H1 (cell line): ENCODE data around the gene DENND1A. TPM values are rescaled to one million over a fixed set of nuclear protein-coding genes. Genes with fewer than 3 reads are reported as not detected.

Source experiments
- CTCF ChIA-PET: fragments of 300-600 bp; sonication (Branson Sonifier 250); formaldehyde crosslinking; loops from one replicate; lab custom pipeline; 2021; ENCODE audit not compliant: partially characterized antibody; lab: Charles Lee
- POLR2A ChIA-PET: fragments of 300-600 bp; sonication (Branson Sonifier 250); formaldehyde crosslinking; loops from one replicate; lab custom pipeline; 2021; ENCODE audit warnings: inconsistent platforms; ENCODE audit not compliant: partially characterized antibody; lab: Charles Lee
- DNase-seq, 2 experiments: peaks; one replicate each; pipeline versions ENCODE4 v3.0.0 to v3.0.0-alpha.2; 2010 to 2022; ENCODE audit warnings: low spot score in 2 of 2, low read depth in 1 of 2, mixed read lengths in 1 of 2
- FAIRE-seq: peaks from 2 replicates; lab custom pipeline; 2011; peaks lifted over from hg19 to GRCh38; lab: Jason Lieb, UNC
- H2AFZ ChIP-seq: 2 replicates; pipeline ENCODE4 v1.8.1; 2012; ENCODE audit warnings: low read length, inconsistent platforms
- H2AK5ac ChIP-seq: 2 replicates; pipeline ENCODE4 v1.6.1; 2013; ENCODE audit warnings: low read depth, low read length
- H2BK120ac ChIP-seq: replicated peaks from 2 replicates; pipeline ENCODE3; 2013; ENCODE audit warnings: low read depth, low read length, inconsistent platforms
- H2BK12ac ChIP-seq: 2 replicates; pipeline ENCODE4 v1.6.1; 2013; ENCODE audit warnings: low read depth, low read length
- H2BK15ac ChIP-seq: 2 replicates; pipeline ENCODE4 v1.6.1; 2013; ENCODE audit warnings: low read length
- H2BK20ac ChIP-seq: 2 replicates; pipeline ENCODE4 v1.6.1; 2013; ENCODE audit warnings: low read length
- H2BK5ac ChIP-seq: 2 replicates; pipeline ENCODE4 v1.6.1; 2013; ENCODE audit warnings: low read depth, low read length
- H3K14ac ChIP-seq: 2 replicates; pipeline ENCODE4 v1.6.1; 2013; ENCODE audit warnings: inconsistent platforms; ENCODE audit not compliant: insufficient read length
- H3K18ac ChIP-seq: 2 replicates; pipeline ENCODE4 v1.6.1; 2013; ENCODE audit warnings: low read length; ENCODE audit errors: extremely low read depth
- H3K23ac ChIP-seq: 2 replicates; pipeline ENCODE4 v1.6.1; 2013; ENCODE audit warnings: inconsistent platforms; ENCODE audit not compliant: insufficient read length
- H3K23me2 ChIP-seq: 2 replicates; pipeline ENCODE4 v1.6.1; 2013; ENCODE audit warnings: low read depth, low read length
- H3K27ac ChIP-seq: 2 replicates; pipeline ENCODE4 v1.6.1; 2011; ENCODE audit warnings: low read depth, low read length, inconsistent platforms
- H3K27me3 ChIP-seq, 4 experiments: replicated peaks in 1 of 4; 1 replicate in 1 of 4; 2 replicates in 3 of 4; pipeline versions ENCODE4 v1.6.1 to v1.8.1; 2011 to 2013; ENCODE audit warnings: low read length in 3 of 4, mild to moderate bottlenecking in 3 of 4, inconsistent platforms in 2 of 4, mixed read lengths in 2 of 4, moderate library complexity in 1 of 4; ENCODE audit not compliant: control insufficient read depth in 3 of 4, insufficient read depth in 3 of 4; ENCODE audit errors: extremely low read depth in 1 of 4
- H3K36me3 ChIP-seq, 4 experiments: 2 replicates each; pipeline versions ENCODE4 v1.6.1 to v1.8.1; 2011 to 2013; ENCODE audit warnings: mild to moderate bottlenecking in 4 of 4, low read length in 3 of 4, moderate library complexity in 2 of 4, control low read depth in 1 of 4, inconsistent platforms in 1 of 4; ENCODE audit not compliant: insufficient read depth in 4 of 4, control insufficient read depth in 2 of 4
- H3K4ac ChIP-seq: replicated peaks from 2 replicates; pipeline ENCODE3; 2013; ENCODE audit warnings: low read length, low read depth, mixed read lengths, inconsistent platforms; ENCODE audit not compliant: insufficient read length
- H3K4me1 ChIP-seq, 4 experiments: replicated peaks in 1 of 4; 1 replicate in 1 of 4; 2 replicates in 3 of 4; pipeline versions ENCODE4 v1.6.1 to v1.8.1; 2011 to 2013; ENCODE audit warnings: low read length in 3 of 4, inconsistent platforms in 2 of 4, mixed read lengths in 1 of 4; ENCODE audit not compliant: insufficient read depth in 4 of 4, control insufficient read depth in 3 of 4
- H3K4me2 ChIP-seq, 2 experiments: 2 replicates each; pipeline versions ENCODE4 v1.6.1 to v1.8.1; 2011 to 2013; ENCODE audit warnings: low read depth in 2 of 2, low read length in 2 of 2, control low read depth in 1 of 2, inconsistent platforms in 1 of 2, mild to moderate bottlenecking in 1 of 2; ENCODE audit not compliant: insufficient read depth in 1 of 2
- H3K4me3 ChIP-seq, 4 experiments: fragments of 200-600, 300-600 bp in 1 of 4; sonication (generic), shearing (Covaris generic), sonication (Bioruptor Twin) in 1 of 4; 2 replicates each; pipeline versions ENCODE4 v1.5.1 to v1.8.1; 2011 to 2016; ENCODE audit warnings: low read length in 4 of 4, low read depth in 3 of 4, control low read depth in 2 of 4, inconsistent platforms in 2 of 4, mild to moderate bottlenecking in 2 of 4, mixed read lengths in 1 of 4, moderate library complexity in 1 of 4; ENCODE audit not compliant: insufficient read depth in 2 of 4; ENCODE audit errors: extremely low read depth in 1 of 4
- H3K56ac ChIP-seq: replicated peaks from 2 replicates; pipeline ENCODE3; 2013; ENCODE audit warnings: low read depth, mild to moderate bottlenecking, mixed read lengths, low read length, inconsistent platforms; ENCODE audit not compliant: insufficient read length
- H3K79me1 ChIP-seq: 2 replicates; pipeline ENCODE4 v1.6.1; 2013; ENCODE audit warnings: low read depth, low read length, control low read depth
- H3K79me2 ChIP-seq, 2 experiments: 2 replicates each; pipeline versions ENCODE4 v1.6.1 to v1.8.1; 2012 to 2013; ENCODE audit warnings: low read length in 2 of 2, mild to moderate bottlenecking in 2 of 2, inconsistent platforms in 1 of 2; ENCODE audit not compliant: insufficient read depth in 2 of 2, control insufficient read depth in 1 of 2
- H3K9ac ChIP-seq, 4 experiments: replicated peaks in 1 of 4; 1 replicate in 1 of 4; 2 replicates in 3 of 4; pipeline versions ENCODE4 v1.6.1 to v1.8.1; 2011 to 2013; ENCODE audit warnings: low read depth in 3 of 4, low read length in 3 of 4, control low read depth in 2 of 4, mild to moderate bottlenecking in 2 of 4, moderate library complexity in 2 of 4, inconsistent platforms in 1 of 4; ENCODE audit errors: extremely low read depth in 1 of 4
- H3K9me3 ChIP-seq, 2 experiments: 2 replicates each; pipeline versions ENCODE4 v1.6.1 to v1.8.1; 2012 to 2013; ENCODE audit warnings: mild to moderate bottlenecking in 2 of 2, moderate library complexity in 2 of 2, control low read depth in 1 of 2, inconsistent platforms in 1 of 2, low read depth in 1 of 2, low read length in 1 of 2, mixed read lengths in 1 of 2; ENCODE audit not compliant: insufficient read depth in 2 of 2
- H4K20me1 ChIP-seq, 2 experiments: replicated peaks in 1 of 2; 2 replicates each; pipeline versions ENCODE3 to v1.8.1; 2011 to 2013; ENCODE audit warnings: inconsistent platforms in 2 of 2, low read length in 2 of 2, mild to moderate bottlenecking in 1 of 2; ENCODE audit not compliant: insufficient read depth in 2 of 2, control insufficient read depth in 1 of 2
- H4K5ac ChIP-seq: 2 replicates; pipeline ENCODE4 v1.6.1; 2013; ENCODE audit warnings: low read length, low read depth, mixed read lengths, inconsistent platforms; ENCODE audit not compliant: insufficient read length
- H4K8ac ChIP-seq: 2 replicates; pipeline ENCODE4 v1.8.0; 2013; ENCODE audit warnings: mild to moderate bottlenecking, moderate library complexity, low read length, inconsistent platforms; ENCODE audit not compliant: insufficient read depth; ENCODE audit errors: extremely low read depth
- H4K91ac ChIP-seq: replicated peaks from 2 replicates; pipeline ENCODE3; 2013; ENCODE audit warnings: low read length, mixed read lengths, inconsistent platforms; ENCODE audit not compliant: insufficient read length
- ASH2L ChIP-seq: fragments of 200-600, 300-600 bp; sonication (generic); IDR thresholded peaks from one replicate; pipeline ENCODE4 v1.7.1; 2017; ENCODE audit warnings: low read length
- CREB1 ChIP-seq: IDR thresholded peaks from 2 replicates; pipeline ENCODE4 v1.6.1; 2012; ENCODE audit warnings: inconsistent platforms
- E2F6 ChIP-seq: IDR thresholded peaks from 2 replicates; pipeline ENCODE4 v1.6.1; 2012; ENCODE audit warnings: inconsistent platforms
- EGR1 ChIP-seq: IDR thresholded peaks from 2 replicates; pipeline ENCODE4 v1.6.1; 2011; ENCODE audit warnings: low read depth, low read length, borderline replicate concordance
- FOSL1 ChIP-seq: IDR thresholded peaks from 2 replicates; pipeline ENCODE4 v1.6.1; 2011; ENCODE audit warnings: mild to moderate bottlenecking, low read depth, low read length, moderate library complexity; ENCODE audit not compliant: insufficient read depth
- HDAC2 ChIP-seq, 2 experiments: fragments of 300-600 bp in 1 of 2; sonication (generic) in 1 of 2; IDR thresholded peaks; 2 replicates each; pipeline ENCODE4 v1.6.1; 2011 to 2012; ENCODE audit warnings: low read depth in 2 of 2, low read length in 2 of 2, mild to moderate bottlenecking in 2 of 2, moderate library complexity in 2 of 2, borderline replicate concordance in 1 of 2, inconsistent platforms in 1 of 2
- NANOG ChIP-seq: IDR thresholded peaks from 2 replicates; pipeline ENCODE4 v1.6.1; 2011; ENCODE audit warnings: low read length, low read depth, mild to moderate bottlenecking, inconsistent platforms; ENCODE audit not compliant: insufficient read depth, poor library complexity, severe bottlenecking
- RFX5 ChIP-seq: IDR thresholded peaks from 2 replicates; pipeline ENCODE4 v1.6.1; 2011; ENCODE audit warnings: low read depth, low read length, improper control_type of control experiment, borderline replicate concordance
- SIRT6 ChIP-seq: IDR thresholded peaks from one replicate; pipeline ENCODE4 v1.7.1; 2012; ENCODE audit warnings: low read length, inconsistent platforms
- SIX5 ChIP-seq: IDR thresholded peaks from 2 replicates; pipeline ENCODE4 v1.6.1; 2011; ENCODE audit warnings: mild to moderate bottlenecking, low read depth, low read length
- SP1 ChIP-seq: IDR thresholded peaks from 2 replicates; pipeline ENCODE4 v1.6.1; 2011; ENCODE audit warnings: low read depth, low read length
- TAF7 ChIP-seq: optimal IDR thresholded peaks from 2 replicates; pipeline ENCODE3; 2011; ENCODE audit warnings: low read depth, mild to moderate bottlenecking, inconsistent platforms, low read length, moderate library complexity, borderline replicate concordance
- TCF12 ChIP-seq: IDR thresholded peaks from 2 replicates; pipeline ENCODE4 v1.6.1; 2011; ENCODE audit warnings: low read depth, mild to moderate bottlenecking, low read length
- TEAD4 ChIP-seq: IDR thresholded peaks from 2 replicates; pipeline ENCODE4 v1.6.1; 2012; ENCODE audit warnings: low read depth, low read length, inconsistent platforms, mixed read lengths
- YY1 ChIP-seq: IDR thresholded peaks from 2 replicates; pipeline ENCODE4 v1.6.1; 2011; ENCODE audit warnings: low read depth, mild to moderate bottlenecking, low read length
- polyA plus RNA-seq, 7 experiments: library from polyadenylated mRNA; depleted of rRNA in 3 of 7; stranded (reverse) in 5 of 7; unstranded in 2 of 7; fragments of >200 nt in 5 of 7; fragments of 200-250 nt in 2 of 7; gene quantifications; 1 replicate in 5 of 7; 2 replicates in 1 of 7; 4 replicates in 1 of 7; pipeline versions ENCODE4 v1.2.1 to v1.2.3, GENCODE V29; 2011 to 2013; ENCODE audit warnings: missing spikeins in 2 of 7, mixed read lengths in 2 of 7
- total RNA-seq: library from RNA; stranded (reverse); fragmentation: NEBNext Ultra II Directional; extraction: Animal tissue kit (Norgen Biotek cat#: 25700); gene quantifications from 2 replicates; pipeline ENCODE4 v1.2.1, GENCODE V29; 2021

DENND1A gene
- total and polyA plus RNA-seq, 2 of the 8 experiments (the other 6 are each of a cell fraction or from before 2014, with no cell fraction given), result 24.1 to 26.4 TPM

GRCh38 chr9:123894822-123895221 lies 35.1 kb downstream of the DENND1A start:
- Histone ChIP-seq H2BK20ac (0 out of 2 replicates have a peak overlapping the region, but pooled peaks have one; percentile 69), H2AFZ (no peak overlapping the region), H3K14ac (no peak overlapping the region), H3K36me3 (no peaks in the 10 kb centered on the region), H3K9me3 (no peaks in the 10 kb centered on the region), H2BK120ac (no peak overlapping the region), H3K18ac (no peak overlapping the region), H4K91ac (no peak overlapping the region), H4K5ac (no peak overlapping the region), H3K23ac (no peak overlapping the region), H3K4me3 (no peak overlapping the region), H3K4me2 (0 out of 4 replicates have a peak overlapping the region, but pooled peaks of 1 of the 2 experiments have one; percentile 57), H3K4me1 (peaks cover 3 to 20% (median 14%) of the 10 kb centered on the region in 4 experiments; a peak in 5 of 7 replicates), H4K8ac (no peak overlapping the region), H4K20me1 (no peaks in the 10 kb centered on the region), H2BK15ac (no peak overlapping the region), H3K23me2 (no peaks in the 10 kb centered on the region), H3K79me2 (peaks cover 3 to 61% of the 10 kb centered on the region in 2 experiments; a peak in 3 of 4 replicates), H3K27ac (no peak overlapping the region; the same call in 1 of the 2 replicates), H3K9ac (no peak overlapping the region), H2BK5ac (no peak overlapping the region), H3K27me3 (no peaks in the 10 kb centered on the region), H2BK12ac (no peak overlapping the region), H3K79me1 (no peaks in the 10 kb centered on the region; the same call in 1 of the 2 replicates), H2AK5ac (no peak overlapping the region), H3K56ac (no peak overlapping the region), H3K4ac (no peak overlapping the region)
- ChIA-PET POLR2A (interaction anchor here (1.5 to 1.9 kb wide), 2 partner anchors 33 to 34 kb away, joined by 3 to 5 read pairs; partner anchors contain the start of gene DENND1A), CTCF (no interaction called here)
- FAIRE-seq (peak; percentile 72), DNase-seq (no peak)
- no peak for TF ChIP-seq ASH2L
- no peak for TF ChIP-seq FOSL1
- TF ChIP-seq SP1, result peak; percentile 61; the same call in 1 of the 2 replicates
- 0 out of 4 replicates have a peak, but pooled peaks of 1 of the 2 experiments have one; percentile 46 for TF ChIP-seq HDAC2 (IDR thresholded peaks at IDR 0.05; ENCODE audit: borderline replicate concordance in 1 of 2, low read depth in 2 of 2, low read length in 2 of 2)
- TF ChIP-seq CREB1, result no peak
- no peak for TF ChIP-seq RFX5
- no peak for TF ChIP-seq YY1
- TF ChIP-seq SIRT6, result no peak
- 0 out of 2 replicates have a peak, but pooled peaks have one; percentile 2 for TF ChIP-seq TEAD4
- no peak for TF ChIP-seq TAF7
- no peak for TF ChIP-seq SIX5
- no peak for TF ChIP-seq EGR1
- peak; percentile 34 for TF ChIP-seq NANOG
- TF ChIP-seq TCF12, result 0 out of 2 replicates have a peak, but pooled peaks have one; percentile 17
- no peak for TF ChIP-seq E2F6
